ENCODE data around the gene DHCR24.

The DHCR24 gene

DNA sequence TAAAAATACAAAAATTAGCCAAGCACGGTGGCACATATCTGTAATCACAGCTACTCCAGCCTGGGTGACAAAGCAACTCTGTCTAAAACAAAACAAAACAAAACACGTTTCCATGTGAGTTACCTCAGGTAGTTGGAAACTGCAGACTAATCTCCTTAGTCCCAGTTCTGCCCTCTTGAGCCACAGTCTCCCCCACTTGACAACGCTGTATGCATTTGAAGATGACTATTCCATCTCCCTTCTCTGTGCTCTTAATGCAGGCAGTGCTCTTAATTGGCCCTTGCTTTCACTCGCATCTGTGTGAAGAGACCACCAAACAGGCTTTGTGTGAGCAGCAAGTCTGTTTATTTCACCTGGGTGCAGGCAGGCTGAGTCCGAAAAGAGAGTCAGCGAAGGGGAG, 19.6 kb upstream of the DHCR24 start:
- POLR2A ChIA-PET: interaction anchor here (1.0 kb wide), 1 partner anchor 20 kb away, joined by 3 read pairs; the partner anchor contains the start of gene DHCR24
- Histone ChIP-seq H3K4me3 (ENCODE audit: low read depth, low read length) (no peak overlapping the region), H3K4me1 (ENCODE audit: control insufficient read depth, insufficient read depth, low read length) (no peaks in the 10 kb centered on the region), H3K9me3 (ENCODE audit: control insufficient read depth, insufficient read depth, low read depth, low read length) (no peaks in the 10 kb centered on the region), H3K27ac (ENCODE audit: extremely low read depth, low read depth, low read length) (no peak overlapping the region), H3K36me3 (ENCODE audit: control insufficient read depth in 2 of 2, insufficient read depth in 1 of 2, low read length in 2 of 2) (no peaks in the 10 kb centered on the region)
- TF ChIP-seq ZNF561 (tag by site-specific recombination; IDR thresholded peaks at IDR 0.05; ENCODE audit: borderline replicate concordance) (no peak), SCRT1 (tag by site-specific recombination; IDR thresholded peaks at IDR 0.05; ENCODE audit: borderline replicate concordance) (no peak), SALL2 (tag by site-specific recombination; IDR thresholded peaks at IDR 0.05; ENCODE audit: borderline replicate concordance) (no peak), YY2 (tag by site-specific recombination; IDR thresholded peaks at IDR 0.05) (no peak), ZNF701 (tag by site-specific recombination; IDR thresholded peaks at IDR 0.05) (no peak), ZNF747 (tag by site-specific recombination; IDR thresholded peaks at IDR 0.05) (no peak)
- TF ChIP-seq, protein P1, sequence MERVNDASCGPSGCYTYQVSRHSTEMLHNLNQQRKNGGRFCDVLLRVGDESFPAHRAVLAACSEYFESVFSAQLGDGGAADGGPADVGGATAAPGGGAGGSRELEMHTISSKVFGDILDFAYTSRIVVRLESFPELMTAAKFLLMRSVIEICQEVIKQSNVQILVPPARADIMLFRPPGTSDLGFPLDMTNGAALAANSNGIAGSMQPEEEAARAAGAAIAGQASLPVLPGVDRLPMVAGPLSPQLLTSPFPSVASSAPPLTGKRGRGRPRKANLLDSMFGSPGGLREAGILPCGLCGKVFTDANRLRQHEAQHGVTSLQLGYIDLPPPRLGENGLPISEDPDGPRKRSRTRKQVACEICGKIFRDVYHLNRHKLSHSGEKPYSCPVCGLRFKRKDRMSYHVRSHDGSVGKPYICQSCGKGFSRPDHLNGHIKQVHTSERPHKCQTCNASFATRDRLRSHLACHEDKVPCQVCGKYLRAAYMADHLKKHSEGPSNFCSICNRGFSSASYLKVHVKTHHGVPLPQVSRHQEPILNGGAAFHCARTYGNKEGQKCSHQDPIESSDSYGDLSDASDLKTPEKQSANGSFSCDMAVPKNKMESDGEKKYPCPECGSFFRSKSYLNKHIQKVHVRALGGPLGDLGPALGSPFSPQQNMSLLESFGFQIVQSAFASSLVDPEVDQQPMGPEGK (tag by site-specific recombination; IDR thresholded peaks at IDR 0.05): no peak
- TF ChIP-seq, protein P2, sequence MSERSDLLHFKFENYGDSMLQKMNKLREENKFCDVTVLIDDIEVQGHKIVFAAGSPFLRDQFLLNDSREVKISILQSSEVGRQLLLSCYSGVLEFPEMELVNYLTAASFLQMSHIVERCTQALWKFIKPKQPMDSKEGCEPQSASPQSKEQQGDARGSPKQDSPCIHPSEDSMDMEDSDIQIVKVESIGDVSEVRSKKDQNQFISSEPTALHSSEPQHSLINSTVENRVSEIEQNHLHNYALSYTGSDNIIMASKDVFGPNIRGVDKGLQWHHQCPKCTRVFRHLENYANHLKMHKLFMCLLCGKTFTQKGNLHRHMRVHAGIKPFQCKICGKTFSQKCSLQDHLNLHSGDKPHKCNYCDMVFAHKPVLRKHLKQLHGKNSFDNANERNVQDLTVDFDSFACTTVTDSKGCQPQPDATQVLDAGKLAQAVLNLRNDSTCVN (tag by site-specific recombination; optimal IDR thresholded peaks at IDR 0.05): no peak
- TF ChIP-seq, protein P3, sequence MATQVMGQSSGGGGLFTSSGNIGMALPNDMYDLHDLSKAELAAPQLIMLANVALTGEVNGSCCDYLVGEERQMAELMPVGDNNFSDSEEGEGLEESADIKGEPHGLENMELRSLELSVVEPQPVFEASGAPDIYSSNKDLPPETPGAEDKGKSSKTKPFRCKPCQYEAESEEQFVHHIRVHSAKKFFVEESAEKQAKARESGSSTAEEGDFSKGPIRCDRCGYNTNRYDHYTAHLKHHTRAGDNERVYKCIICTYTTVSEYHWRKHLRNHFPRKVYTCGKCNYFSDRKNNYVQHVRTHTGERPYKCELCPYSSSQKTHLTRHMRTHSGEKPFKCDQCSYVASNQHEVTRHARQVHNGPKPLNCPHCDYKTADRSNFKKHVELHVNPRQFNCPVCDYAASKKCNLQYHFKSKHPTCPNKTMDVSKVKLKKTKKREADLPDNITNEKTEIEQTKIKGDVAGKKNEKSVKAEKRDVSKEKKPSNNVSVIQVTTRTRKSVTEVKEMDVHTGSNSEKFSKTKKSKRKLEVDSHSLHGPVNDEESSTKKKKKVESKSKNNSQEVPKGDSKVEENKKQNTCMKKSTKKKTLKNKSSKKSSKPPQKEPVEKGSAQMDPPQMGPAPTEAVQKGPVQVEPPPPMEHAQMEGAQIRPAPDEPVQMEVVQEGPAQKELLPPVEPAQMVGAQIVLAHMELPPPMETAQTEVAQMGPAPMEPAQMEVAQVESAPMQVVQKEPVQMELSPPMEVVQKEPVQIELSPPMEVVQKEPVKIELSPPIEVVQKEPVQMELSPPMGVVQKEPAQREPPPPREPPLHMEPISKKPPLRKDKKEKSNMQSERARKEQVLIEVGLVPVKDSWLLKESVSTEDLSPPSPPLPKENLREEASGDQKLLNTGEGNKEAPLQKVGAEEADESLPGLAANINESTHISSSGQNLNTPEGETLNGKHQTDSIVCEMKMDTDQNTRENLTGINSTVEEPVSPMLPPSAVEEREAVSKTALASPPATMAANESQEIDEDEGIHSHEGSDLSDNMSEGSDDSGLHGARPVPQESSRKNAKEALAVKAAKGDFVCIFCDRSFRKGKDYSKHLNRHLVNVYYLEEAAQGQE (tag by site-specific recombination; IDR thresholded peaks at IDR 0.05): no peak
- CTCF ChIA-PET: no interaction called here

DNA sequence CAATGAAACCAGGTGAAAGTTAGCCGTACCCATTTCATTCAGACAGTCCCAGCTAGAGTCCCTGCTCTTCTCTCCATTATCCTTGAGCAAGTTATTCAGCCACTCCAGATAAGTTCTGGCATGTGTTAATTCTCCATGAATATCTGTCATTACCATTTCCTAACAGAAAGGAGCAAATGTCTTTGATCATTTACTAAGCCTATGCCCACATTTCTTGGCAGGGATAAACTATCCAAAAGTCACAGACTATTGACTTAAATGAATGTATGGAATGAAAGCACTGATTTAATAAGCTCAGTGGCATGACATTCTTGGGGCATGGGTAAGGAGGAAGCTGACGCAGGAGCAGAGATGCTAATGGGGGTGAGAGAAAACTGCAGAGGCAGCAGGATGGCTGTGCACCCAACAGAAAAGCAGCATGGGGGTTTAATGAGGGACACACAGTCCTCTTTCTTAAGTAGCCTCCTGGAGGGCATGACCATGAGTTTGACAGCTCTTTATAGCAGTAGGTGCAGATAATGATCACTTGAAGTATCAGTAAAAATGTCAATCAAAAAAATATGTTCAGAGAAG, 17.6 kb upstream of the DHCR24 start:
- H3K27ac ChIP-seq (ENCODE audit: extremely low read depth, low read depth, low read length): no peak overlapping the region
- no peaks in the 10 kb centered on the region for H3K4me1 ChIP-seq (ENCODE audit: control insufficient read depth, insufficient read depth, low read length)
- H3K9me3 ChIP-seq (ENCODE audit: control insufficient read depth, insufficient read depth, low read depth, low read length): no peaks in the 10 kb centered on the region
- CTCF ChIA-PET: interaction anchor here (0.5 to 1.7 kb wide), 5 partner anchors 31 to 118 kb away, joined by 3 to 6 read pairs (median 4); no protein-coding TSS in a partner anchor
- H3K36me3 ChIP-seq (ENCODE audit: control insufficient read depth in 2 of 2, insufficient read depth in 1 of 2, low read length in 2 of 2): no peaks in the 10 kb centered on the region
- POLR2A ChIA-PET: interaction anchor here (1.0 kb wide), 1 partner anchor 18 kb away, joined by 3 read pairs; no protein-coding TSS in a partner anchor
- H3K4me3 ChIP-seq (ENCODE audit: low read depth, low read length): no peak overlapping the region
- no peak for TF ChIP-seq ZNF311 (tag by site-specific recombination; IDR thresholded peaks at IDR 0.05; ENCODE audit: borderline replicate concordance)
- TF ChIP-seq ZIC2 (tag by site-specific recombination; IDR thresholded peaks at IDR 0.05): peak; percentile 97
- no peak for TF ChIP-seq ZNF221 (tag by site-specific recombination; IDR thresholded peaks at IDR 0.05; ENCODE audit: borderline replicate concordance)
- no peak for TF ChIP-seq ZNF658 (tag by site-specific recombination; IDR thresholded peaks at IDR 0.05)
- TF ChIP-seq ZNF596 (tag by site-specific recombination; IDR thresholded peaks at IDR 0.05): no peak
- TF ChIP-seq ZNF133 (tag by site-specific recombination; IDR thresholded peaks at IDR 0.05): no peak
- TF ChIP-seq ZNF211 (tag by site-specific recombination; IDR thresholded peaks at IDR 0.05; ENCODE audit: low read depth): no peak
- TF ChIP-seq ZSCAN30 (tag by site-specific recombination; IDR thresholded peaks at IDR 0.05): no peak
- 0 out of 2 replicates have a peak, but pooled peaks have one; percentile 31 for TF ChIP-seq TRIM28 (IDR thresholded peaks at IDR 0.05; ENCODE audit: borderline replicate concordance, low read length)
- no peak for TF ChIP-seq ZNF157 (tag by site-specific recombination; IDR thresholded peaks at IDR 0.05)
- TF ChIP-seq ZNF202 (tag by site-specific recombination; IDR thresholded peaks at IDR 0.05; ENCODE audit: borderline replicate concordance): no peak
- TF ChIP-seq, protein P4, sequence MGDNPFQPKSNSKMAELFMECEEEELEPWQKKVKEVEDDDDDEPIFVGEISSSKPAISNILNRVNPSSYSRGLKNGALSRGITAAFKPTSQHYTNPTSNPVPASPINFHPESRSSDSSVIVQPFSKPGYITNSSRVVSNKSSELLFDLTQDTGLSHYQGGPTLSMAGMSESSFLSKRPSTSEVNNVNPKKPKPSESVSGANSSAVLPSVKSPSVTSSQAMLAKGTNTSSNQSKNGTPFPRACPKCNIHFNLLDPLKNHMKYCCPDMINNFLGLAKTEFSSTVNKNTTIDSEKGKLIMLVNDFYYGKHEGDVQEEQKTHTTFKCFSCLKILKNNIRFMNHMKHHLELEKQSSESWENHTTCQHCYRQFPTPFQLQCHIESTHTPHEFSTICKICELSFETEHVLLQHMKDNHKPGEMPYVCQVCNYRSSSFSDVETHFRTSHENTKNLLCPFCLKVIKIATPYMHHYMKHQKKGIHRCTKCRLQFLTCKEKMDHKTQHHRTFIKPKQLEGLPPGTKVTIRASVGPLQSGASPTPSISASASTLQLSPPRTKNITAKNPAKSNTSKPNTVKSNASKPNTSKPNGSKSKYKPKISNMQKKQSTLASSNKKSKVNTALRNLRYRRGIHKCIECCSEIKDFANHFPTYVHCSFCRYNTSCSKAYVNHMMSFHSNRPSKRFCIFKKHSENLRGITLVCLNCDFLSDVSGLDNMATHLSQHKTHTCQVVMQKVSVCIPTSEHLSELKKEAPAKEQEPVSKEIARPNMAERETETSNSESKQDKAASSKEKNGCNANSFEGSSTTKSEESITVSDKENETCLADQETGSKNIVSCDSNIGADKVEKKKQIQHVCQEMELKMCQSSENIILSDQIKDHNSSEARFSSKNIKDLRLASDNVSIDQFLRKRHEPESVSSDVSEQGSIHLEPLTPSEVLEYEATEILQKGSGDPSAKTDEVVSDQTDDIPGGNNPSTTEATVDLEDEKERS (tag by site-specific recombination; IDR thresholded peaks at IDR 0.05): no peak
- TF ChIP-seq GFI1B (tag by site-specific recombination; IDR thresholded peaks at IDR 0.05): peak; percentile 24; the same call in 1 of the 2 replicates
- TF ChIP-seq GLIS2 (tag by site-specific recombination; IDR thresholded peaks at IDR 0.05): no peak
- TF ChIP-seq ZNF747 (tag by site-specific recombination; IDR thresholded peaks at IDR 0.05): no peak
- no peak for TF ChIP-seq ZNF239 (tag by site-specific recombination; IDR thresholded peaks at IDR 0.05)
- TF ChIP-seq ZNF76 (tag by site-specific recombination; IDR thresholded peaks at IDR 0.05; ENCODE audit: borderline replicate concordance, low read depth): no peak

Data from HEK293 (cell line).